ENCODE results near the gene HSPB6.

DNA sequence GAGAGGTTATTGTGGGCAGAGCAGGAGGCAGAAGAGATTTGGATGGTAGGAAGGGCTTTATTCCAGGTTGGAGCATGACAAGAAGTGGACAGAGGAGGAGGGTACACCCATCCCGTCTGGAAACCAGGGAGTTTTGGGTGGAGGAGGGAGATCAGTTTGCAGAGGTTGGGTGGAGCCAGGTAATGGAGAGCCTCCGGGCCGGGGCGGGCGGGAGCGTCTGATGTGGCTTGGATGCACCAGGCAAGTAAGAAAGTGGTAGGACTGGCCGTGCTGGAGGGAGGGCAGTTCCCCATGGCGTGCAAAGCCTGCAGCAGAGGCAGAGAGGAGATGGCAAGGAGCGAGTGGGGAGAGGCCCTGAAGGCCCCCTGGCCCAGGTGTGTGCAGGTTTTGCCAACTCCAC, 25.5 kb downstream of the HSPB6 start:
- TF ChIP-seq, protein P1, sequence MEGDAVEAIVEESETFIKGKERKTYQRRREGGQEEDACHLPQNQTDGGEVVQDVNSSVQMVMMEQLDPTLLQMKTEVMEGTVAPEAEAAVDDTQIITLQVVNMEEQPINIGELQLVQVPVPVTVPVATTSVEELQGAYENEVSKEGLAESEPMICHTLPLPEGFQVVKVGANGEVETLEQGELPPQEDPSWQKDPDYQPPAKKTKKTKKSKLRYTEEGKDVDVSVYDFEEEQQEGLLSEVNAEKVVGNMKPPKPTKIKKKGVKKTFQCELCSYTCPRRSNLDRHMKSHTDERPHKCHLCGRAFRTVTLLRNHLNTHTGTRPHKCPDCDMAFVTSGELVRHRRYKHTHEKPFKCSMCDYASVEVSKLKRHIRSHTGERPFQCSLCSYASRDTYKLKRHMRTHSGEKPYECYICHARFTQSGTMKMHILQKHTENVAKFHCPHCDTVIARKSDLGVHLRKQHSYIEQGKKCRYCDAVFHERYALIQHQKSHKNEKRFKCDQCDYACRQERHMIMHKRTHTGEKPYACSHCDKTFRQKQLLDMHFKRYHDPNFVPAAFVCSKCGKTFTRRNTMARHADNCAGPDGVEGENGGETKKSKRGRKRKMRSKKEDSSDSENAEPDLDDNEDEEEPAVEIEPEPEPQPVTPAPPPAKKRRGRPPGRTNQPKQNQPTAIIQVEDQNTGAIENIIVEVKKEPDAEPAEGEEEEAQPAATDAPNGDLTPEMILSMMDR (IDR thresholded peaks at IDR 0.05; ENCODE audit: insufficient read depth, low read length) = no peak
- TF ChIP-seq, protein P2, sequence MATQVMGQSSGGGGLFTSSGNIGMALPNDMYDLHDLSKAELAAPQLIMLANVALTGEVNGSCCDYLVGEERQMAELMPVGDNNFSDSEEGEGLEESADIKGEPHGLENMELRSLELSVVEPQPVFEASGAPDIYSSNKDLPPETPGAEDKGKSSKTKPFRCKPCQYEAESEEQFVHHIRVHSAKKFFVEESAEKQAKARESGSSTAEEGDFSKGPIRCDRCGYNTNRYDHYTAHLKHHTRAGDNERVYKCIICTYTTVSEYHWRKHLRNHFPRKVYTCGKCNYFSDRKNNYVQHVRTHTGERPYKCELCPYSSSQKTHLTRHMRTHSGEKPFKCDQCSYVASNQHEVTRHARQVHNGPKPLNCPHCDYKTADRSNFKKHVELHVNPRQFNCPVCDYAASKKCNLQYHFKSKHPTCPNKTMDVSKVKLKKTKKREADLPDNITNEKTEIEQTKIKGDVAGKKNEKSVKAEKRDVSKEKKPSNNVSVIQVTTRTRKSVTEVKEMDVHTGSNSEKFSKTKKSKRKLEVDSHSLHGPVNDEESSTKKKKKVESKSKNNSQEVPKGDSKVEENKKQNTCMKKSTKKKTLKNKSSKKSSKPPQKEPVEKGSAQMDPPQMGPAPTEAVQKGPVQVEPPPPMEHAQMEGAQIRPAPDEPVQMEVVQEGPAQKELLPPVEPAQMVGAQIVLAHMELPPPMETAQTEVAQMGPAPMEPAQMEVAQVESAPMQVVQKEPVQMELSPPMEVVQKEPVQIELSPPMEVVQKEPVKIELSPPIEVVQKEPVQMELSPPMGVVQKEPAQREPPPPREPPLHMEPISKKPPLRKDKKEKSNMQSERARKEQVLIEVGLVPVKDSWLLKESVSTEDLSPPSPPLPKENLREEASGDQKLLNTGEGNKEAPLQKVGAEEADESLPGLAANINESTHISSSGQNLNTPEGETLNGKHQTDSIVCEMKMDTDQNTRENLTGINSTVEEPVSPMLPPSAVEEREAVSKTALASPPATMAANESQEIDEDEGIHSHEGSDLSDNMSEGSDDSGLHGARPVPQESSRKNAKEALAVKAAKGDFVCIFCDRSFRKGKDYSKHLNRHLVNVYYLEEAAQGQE (IDR thresholded peaks at IDR 0.05; ENCODE audit: insufficient replicate concordance, low read depth) = no peak
- no peak for TF ChIP-seq GABPA (IDR thresholded peaks at IDR 0.05; ENCODE audit: low read depth)

All from HL-60 (cell line).